Measurements from ENCODE around the gene VN1R2.

DNA sequence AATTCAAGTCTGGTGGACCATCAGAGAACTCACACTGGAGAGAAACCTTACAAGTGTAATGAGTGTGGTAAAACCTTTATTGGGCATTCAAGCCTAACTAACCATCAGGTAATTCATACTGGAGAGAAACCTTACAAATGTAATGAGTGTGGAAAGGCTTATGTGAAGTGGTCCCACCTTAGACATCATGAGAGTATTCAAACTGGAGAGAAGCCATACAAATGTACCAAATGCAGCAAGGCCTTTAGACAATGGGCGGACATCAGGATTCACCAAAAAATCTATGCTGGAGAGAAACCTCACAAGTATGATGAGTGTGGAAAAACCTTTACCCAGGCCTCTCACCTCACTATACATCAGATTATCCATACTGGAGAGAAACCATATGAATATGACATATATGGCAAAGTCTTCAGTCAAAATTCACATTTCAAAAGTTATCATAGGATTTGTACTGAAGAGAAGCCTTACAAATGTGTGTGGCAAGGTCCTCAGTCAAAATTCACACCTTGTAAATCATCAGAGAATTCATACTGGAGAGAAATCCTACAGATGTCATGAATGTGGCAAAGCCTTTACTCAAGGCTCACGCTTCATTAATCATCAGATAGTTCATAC, 45.3 kb upstream of the VN1R2 start:
- TF ChIP-seq EZH2 (IDR thresholded peaks at IDR 0.05; ENCODE audit: insufficient read depth, poor library complexity, severe bottlenecking) (no peak), EZH2phosphoT487 (IDR thresholded peaks at IDR 0.05; ENCODE audit: insufficient read depth, low read depth) (no peak)
